Measurements from ENCODE around the gene OR8G5.

The OR8G5 gene

GRCh38 chr11:124296016-124296415 is 39.8 kb downstream of the OR8G5 start:
- no peak for DNase-seq (ENCODE audit: low spot score)
- TF ChIP-seq, protein P1, sequence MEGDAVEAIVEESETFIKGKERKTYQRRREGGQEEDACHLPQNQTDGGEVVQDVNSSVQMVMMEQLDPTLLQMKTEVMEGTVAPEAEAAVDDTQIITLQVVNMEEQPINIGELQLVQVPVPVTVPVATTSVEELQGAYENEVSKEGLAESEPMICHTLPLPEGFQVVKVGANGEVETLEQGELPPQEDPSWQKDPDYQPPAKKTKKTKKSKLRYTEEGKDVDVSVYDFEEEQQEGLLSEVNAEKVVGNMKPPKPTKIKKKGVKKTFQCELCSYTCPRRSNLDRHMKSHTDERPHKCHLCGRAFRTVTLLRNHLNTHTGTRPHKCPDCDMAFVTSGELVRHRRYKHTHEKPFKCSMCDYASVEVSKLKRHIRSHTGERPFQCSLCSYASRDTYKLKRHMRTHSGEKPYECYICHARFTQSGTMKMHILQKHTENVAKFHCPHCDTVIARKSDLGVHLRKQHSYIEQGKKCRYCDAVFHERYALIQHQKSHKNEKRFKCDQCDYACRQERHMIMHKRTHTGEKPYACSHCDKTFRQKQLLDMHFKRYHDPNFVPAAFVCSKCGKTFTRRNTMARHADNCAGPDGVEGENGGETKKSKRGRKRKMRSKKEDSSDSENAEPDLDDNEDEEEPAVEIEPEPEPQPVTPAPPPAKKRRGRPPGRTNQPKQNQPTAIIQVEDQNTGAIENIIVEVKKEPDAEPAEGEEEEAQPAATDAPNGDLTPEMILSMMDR (IDR thresholded peaks at IDR 0.05; ENCODE audit: extremely low read depth, missing control alignments): no peak

- TF ChIP-seq, protein P1 (IDR thresholded peaks at IDR 0.05; ENCODE audit: extremely low read depth, missing control alignments): no peak
- DNase-seq (ENCODE audit: low spot score): no peak
Measured at GRCh38 chr11:124297921-124298320, 41.7 kb downstream of the OR8G5 start.

DNA sequence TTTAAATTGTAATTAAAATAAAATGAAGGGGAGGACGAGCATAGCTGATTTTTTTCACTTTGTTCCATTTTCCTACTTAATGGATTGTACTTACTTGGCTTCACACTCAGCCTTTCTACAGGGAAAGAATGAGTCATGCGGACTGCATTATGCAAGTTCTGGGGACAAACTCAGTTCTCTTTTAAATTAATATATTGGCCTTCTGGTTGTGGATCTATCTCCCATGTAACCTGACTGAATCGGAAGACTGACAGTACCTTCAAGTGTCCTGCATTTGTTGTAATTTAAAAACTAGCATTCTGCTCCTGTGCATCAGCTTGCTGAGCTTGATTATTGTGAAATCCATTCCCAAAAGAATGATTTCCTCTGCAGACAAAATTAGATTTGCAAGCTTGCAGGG is 45.4 kb downstream of the OR8G5 start:
- DNase-seq (ENCODE audit: low spot score): no peak
- TF ChIP-seq, protein P1 (IDR thresholded peaks at IDR 0.05; ENCODE audit: extremely low read depth, missing control alignments): no peak

DNA sequence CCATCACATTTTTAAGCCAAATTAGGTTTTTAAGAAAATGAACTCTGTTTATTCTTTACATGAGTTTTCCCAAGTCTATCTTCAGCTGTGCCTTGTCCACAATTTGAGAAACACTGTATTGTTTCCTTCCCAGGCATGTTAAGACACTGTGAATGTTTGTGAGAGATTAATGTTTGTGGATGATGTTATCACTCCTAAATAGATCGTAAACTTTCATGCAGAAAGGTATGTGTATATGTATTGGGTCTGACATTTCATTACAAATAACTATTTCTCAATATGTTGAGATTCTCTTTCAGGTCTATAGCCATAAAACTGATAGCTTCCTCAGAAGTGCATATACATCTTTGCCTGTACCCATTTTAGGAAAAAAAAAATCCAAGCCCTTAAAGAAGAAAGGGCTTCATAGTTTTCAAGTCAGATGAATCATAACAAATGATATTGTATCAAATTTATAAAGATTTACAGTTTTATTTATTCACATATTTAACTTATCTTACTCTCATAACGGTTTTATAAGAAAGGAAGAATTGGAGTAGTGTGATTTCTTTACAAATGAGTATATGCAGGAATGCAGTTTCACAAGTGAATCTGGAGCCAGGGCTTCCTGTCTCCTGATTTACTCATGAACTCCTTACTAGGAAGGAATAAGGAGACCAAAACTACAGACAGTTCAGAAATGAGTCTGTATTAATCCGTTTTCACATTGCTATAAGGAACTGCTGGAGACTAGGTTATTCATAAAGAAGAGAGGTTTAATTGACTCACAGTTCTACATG is 46.4 kb downstream of the OR8G5 start:
- TF ChIP-seq, protein P1 (IDR thresholded peaks at IDR 0.05; ENCODE audit: extremely low read depth, missing control alignments): no peak
- no peak for DNase-seq (ENCODE audit: low spot score)

- DNase-seq (ENCODE audit: low spot score): no peak
- TF ChIP-seq, protein P1 (IDR thresholded peaks at IDR 0.05; ENCODE audit: extremely low read depth, missing control alignments): no peak
Measured at GRCh38 chr11:124307093-124307492, 50.9 kb downstream of the OR8G5 start.

GRCh38 chr11:124310721-124311120 is 54.5 kb downstream of the OR8G5 start:
- no peak for DNase-seq (ENCODE audit: low spot score)
- TF ChIP-seq, protein P1 (IDR thresholded peaks at IDR 0.05; ENCODE audit: extremely low read depth, missing control alignments): no peak

DNA sequence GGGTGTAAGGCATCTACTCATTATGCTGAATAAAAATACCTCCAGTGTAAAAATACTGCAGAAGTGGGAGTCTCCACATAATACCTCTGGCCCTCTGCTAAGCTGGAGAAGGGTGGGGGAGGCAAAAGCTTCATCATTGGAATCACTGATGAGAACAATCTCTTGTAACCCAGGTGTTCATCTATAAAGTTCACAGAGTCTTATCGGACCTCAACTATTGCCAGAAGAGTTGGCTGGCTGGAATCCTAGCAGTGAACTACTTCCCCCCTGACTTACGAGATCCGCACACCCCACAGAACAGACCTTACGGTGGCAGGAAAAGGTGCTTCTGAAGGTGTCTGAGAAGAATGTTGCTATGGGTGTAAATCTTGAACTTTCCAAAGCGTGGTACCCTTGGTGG is 55.1 kb downstream of the OR8G5 start:
- no peak for DNase-seq (ENCODE audit: low spot score)
- TF ChIP-seq, protein P1 (IDR thresholded peaks at IDR 0.05; ENCODE audit: extremely low read depth, missing control alignments): no peak

Measured in GM20000 (cell line).